ENCODE results near the gene GALR1. TPM values are rescaled to one million over a fixed set of nuclear protein-coding genes. Genes with fewer than 3 reads are reported as not detected.

The GALR1 gene, protein sequence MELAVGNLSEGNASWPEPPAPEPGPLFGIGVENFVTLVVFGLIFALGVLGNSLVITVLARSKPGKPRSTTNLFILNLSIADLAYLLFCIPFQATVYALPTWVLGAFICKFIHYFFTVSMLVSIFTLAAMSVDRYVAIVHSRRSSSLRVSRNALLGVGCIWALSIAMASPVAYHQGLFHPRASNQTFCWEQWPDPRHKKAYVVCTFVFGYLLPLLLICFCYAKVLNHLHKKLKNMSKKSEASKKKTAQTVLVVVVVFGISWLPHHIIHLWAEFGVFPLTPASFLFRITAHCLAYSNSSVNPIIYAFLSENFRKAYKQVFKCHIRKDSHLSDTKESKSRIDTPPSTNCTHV
- not detected in 2 replicates for total RNA-seq

DNA sequence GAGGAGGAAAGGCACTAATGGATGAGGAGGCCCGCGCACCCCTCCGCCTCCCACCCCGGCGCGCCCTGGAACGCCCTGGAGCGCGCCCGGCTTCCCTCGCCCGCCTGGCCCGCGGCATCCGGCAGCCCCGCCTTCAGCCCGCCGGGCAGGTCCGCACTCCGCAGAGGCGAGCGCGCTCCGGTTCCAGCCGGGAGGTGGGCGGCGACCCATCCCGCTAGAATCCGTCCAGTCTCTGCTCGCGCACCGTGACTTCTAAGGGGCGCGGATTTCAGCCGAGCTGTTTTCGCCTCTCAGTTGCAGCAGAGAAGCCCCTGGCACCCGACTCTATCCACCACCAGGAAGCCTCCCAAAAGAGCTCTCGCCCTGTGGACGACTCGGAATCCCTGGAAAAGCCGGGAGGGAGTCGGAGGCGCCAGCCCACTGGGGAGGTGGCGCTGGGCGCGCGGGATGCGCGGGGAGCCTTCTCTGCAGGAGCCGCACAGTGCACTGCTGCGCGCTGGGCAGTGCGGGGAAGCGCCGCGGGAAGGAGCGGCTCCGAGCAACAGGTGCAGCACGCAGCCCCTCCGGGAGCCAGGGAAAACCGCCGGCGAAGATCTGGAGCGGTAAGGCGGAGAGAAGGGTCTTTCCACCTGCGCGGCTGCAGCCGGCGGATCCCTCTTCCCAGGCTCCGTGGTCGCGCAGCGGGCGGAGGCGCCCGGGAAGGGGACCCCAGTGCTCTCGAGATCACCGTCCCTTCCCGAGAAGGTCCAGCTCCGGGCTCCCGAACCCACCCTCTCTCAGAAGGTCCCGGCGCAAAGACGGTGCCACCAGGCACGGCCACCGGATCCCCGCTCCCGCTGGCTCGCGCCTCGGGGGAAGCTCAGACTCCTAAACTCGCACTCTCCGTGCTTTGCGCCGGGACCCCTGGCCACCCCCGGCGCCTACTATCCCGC is at the start of gene GALR1:
Gene GALR1 (plus strand): TSS at position 280 of the 932 bp plus-strand sequence. CDS start 701 bp downstream, outside the sequence.

Other genes with a start within 250 kb of the GALR1 start
- 0.29 and 0.40 TPM in 2 replicates for gene MBP, start 117.1 kb upstream of the GALR1 start, total RNA-seq

Data from thoracic aorta endothelial cell (primary cell).